Pancreas (tissue), 10 donors: ENCODE results near the gene TARP. TPM values are rescaled to one million over a fixed set of nuclear protein-coding genes. Genes with fewer than 3 reads are reported as not detected.

Source experiments
- ATAC-seq, 4 donors: fragments of 200-7000 bp; cut with Tn5 transposase; one replicate each; pipeline versions ENCODE4 v1.8.0 to v1.9.1; 2020; ENCODE audit warnings: mild to moderate bottlenecking in 4 of 4, moderate library complexity in 4 of 4
- DNase-seq, 6 donors: peaks; one replicate each; pipeline ENCODE4 v3.0.0-alpha.2; 2020
- FAIRE-seq: peaks from 2 replicates; lab custom pipeline; 2012; peaks lifted over from hg19 to GRCh38; lab: Jason Lieb, UNC
- H3K27ac ChIP-seq, 4 donors: fragments of 200-600 bp; sonication (generic); 1 replicate in 3 of 4; 2 replicates in 1 of 4; pipeline versions ENCODE4 v1.5.0 to v1.8.0; 2020
- H3K27me3 ChIP-seq, 4 donors: fragments of 200-600 bp; one replicate each; pipeline ENCODE4 v1.8.0; 2021
- H3K36me3 ChIP-seq, 3 donors: fragments of 200-600 bp; sonication (generic) in 1 of 3; one replicate each; pipeline versions ENCODE4 v1.5.0 to v1.8.0; 2020 to 2021
- H3K4me1 ChIP-seq, 3 donors: fragments of 200-600 bp; one replicate each; pipeline ENCODE4 v1.8.0; 2021
- H3K4me3 ChIP-seq, 4 donors: fragments of 200-600 bp; sonication (generic) in 2 of 4; one replicate each; pipeline versions ENCODE4 v1.5.0 to v1.8.0; 2020 to 2021
- H3K9me3 ChIP-seq, 4 donors: fragments of 200-600 bp; one replicate each; pipeline ENCODE4 v1.8.0; 2021
- WGBS, 2 donors: extraction: QIAGEN DNeasy Blood & Tissue Kit; methylation state at CpG; one replicate each; pipeline ENCODE4 v1.1.7; 2013; 5-methylcytosine and 5-hydroxymethylcytosine counted together
- intact Hi-C, 3 donors: fragments of 100-400 bp; cut with DNase I; formaldehyde crosslinking; loops; one replicate each; pipeline versions ENCODE4 v1.11.1 to v1.14.2; 2022
- polyA plus RNA-seq, 2 donors: library from polyadenylated mRNA; stranded (reverse); fragments of 200-250 nt; gene quantifications; one replicate each; pipeline ENCODE4 v1.2.3, GENCODE V29; 2013
- total RNA-seq, 6 donors: library from RNA; stranded (reverse); fragmentation: NEBNext Ultra II Directional in 4 of 6; extraction: Animal tissue kit (Norgen Biotek cat#: 25700) in 4 of 6; gene quantifications; one replicate each; pipeline versions ENCODE4 v1.2.1 to v1.2.4, GENCODE V29; 2021 to 2023
- TF ChIP-seq, protein P1 (sequence below), 4 donors: fragments of 200-600 bp; sonication (generic) in 3 of 4; IDR thresholded peaks; one replicate each; pipeline versions ENCODE4 v1.5.0 to v1.8.0; 2021; ENCODE audit warnings: antibody characterized with exemption in 4 of 4
- donor health status: healthy with polysubstance abuse.
- donor health status: DM: no; HTN: no; CAD: no; lungs with moderate emphysema.
- donor health status: DM: no; HTN: no; CAD: no.
- donor health status: control.
- donor health status: control.
- donor health status: Bipolar disorder and iron deficiency.
- donor health status: DM: yes; HTN: yes; CAD: no.
- donor health status: DM: no; HTN: no; CAD: no.
- donor health status: DM: no; HTN: no; CAD: no.
- donor health status: DM: yes; HTN: yes; CAD: no.

TARP gene

DNA sequence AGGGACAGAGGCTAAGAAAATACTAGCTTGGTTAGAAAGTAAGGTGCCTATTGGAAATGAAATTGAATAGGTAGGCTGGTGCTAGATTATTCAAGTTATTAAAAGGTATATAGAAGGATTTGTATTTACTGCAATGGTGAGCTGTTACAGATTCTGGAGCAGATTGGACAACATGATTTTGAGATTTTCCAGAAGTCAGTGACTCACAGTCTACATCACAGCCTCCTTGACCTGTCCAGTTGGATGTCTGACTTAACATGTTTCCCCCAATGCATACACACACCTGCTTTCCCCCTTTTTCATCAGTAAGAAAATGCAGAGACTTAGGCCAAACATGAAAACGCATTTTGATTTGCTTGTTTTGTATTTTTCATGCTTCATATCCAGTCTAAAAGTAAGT lies 62.0 kb downstream of the TARP start:
- H3K27ac ChIP-seq: no peak overlapping the region
- 86 to 93% methylated on average over 1 of the region's 1 CpG for WGBS, 2 donors
- no peak for ATAC-seq
- no peak for FAIRE-seq
- intact Hi-C loops: no loop called here
- peaks cover 5 to 17% (median 12%) of the 10 kb centered on the region in 3 donors for H3K4me1 ChIP-seq
- TF ChIP-seq, protein P1, sequence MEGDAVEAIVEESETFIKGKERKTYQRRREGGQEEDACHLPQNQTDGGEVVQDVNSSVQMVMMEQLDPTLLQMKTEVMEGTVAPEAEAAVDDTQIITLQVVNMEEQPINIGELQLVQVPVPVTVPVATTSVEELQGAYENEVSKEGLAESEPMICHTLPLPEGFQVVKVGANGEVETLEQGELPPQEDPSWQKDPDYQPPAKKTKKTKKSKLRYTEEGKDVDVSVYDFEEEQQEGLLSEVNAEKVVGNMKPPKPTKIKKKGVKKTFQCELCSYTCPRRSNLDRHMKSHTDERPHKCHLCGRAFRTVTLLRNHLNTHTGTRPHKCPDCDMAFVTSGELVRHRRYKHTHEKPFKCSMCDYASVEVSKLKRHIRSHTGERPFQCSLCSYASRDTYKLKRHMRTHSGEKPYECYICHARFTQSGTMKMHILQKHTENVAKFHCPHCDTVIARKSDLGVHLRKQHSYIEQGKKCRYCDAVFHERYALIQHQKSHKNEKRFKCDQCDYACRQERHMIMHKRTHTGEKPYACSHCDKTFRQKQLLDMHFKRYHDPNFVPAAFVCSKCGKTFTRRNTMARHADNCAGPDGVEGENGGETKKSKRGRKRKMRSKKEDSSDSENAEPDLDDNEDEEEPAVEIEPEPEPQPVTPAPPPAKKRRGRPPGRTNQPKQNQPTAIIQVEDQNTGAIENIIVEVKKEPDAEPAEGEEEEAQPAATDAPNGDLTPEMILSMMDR (IDR thresholded peaks at IDR 0.05): no peak
- no peaks in the 10 kb centered on the region for H3K36me3 ChIP-seq
- H3K9me3 ChIP-seq: no peaks in the 10 kb centered on the region
- H3K4me3 ChIP-seq: no peak overlapping the region
- no peak for DNase-seq
- no peaks in the 10 kb centered on the region for H3K27me3 ChIP-seq

Other genes starting within 250 kb of the TARP start
- gene STARD3NL, start 95.4 kb downstream of the TARP start, total RNA-seq: 10 to 100 TPM in 3 of 6 donors, 1 to 10 TPM in 3; 7.2 to 17.1 (median 10.8) TPM
- gene STARD3NL, start 95.4 kb downstream of the TARP start, polyA plus RNA-seq: 10 to 100 TPM in 1 of 2 donors, 1 to 10 TPM in 1; 8.4 to 23.1 TPM